IPS DF 4.7 (cell line): ENCODE data around the gene CENPM.

Experiments
- DNase-seq: peaks from one replicate; pipeline ENCODE4 v3.0.0-alpha.2; 2013; ENCODE audit warnings: low spot score; ENCODE audit errors: extremely low read depth

Gene CENPM

GRCh38 chr22:41946629-41947423 lies at the start of gene CENPM:
Gene CENPM, minus strand, starts transcription at chr22:41947152. Its CDS starts 76 bp downstream, at chr22:41947076.
- DNase-seq = peak; percentile 79

GRCh38 chr22:41995211-41995610 lies 48.3 kb upstream of the CENPM start:
- no peak for DNase-seq

GRCh38 chr22:41992496-41992895 lies 45.5 kb upstream of the CENPM start:
- DNase-seq = no peak

GRCh38 chr22:41991111-41991510 lies 44.2 kb upstream of the CENPM start:
- DNase-seq = no peak

GRCh38 chr22:41989246-41989645 lies 42.3 kb upstream of the CENPM start:
- DNase-seq = no peak

- DNase-seq = no peak
Measured at GRCh38 chr22:41987276-41987675, 40.3 kb upstream of the CENPM start.

GRCh38 chr22:41983513-41984405 lies 36.8 kb upstream of the CENPM start:
- no peak for DNase-seq

GRCh38 chr22:41982865-41983264 lies 35.9 kb upstream of the CENPM start:
- no peak for DNase-seq

- DNase-seq = no peak
Measured at GRCh38 chr22:41979423-41980250, 32.7 kb upstream of the CENPM start.

- no peak for DNase-seq
Measured at GRCh38 chr22:41978732-41979131, 31.8 kb upstream of the CENPM start.

- DNase-seq = no peak
Measured at GRCh38 chr22:41976961-41977566, 30.1 kb upstream of the CENPM start.

GRCh38 chr22:41976070-41976901 lies 29.3 kb upstream of the CENPM start:
- DNase-seq = no peak

- DNase-seq = no peak
Measured at GRCh38 chr22:41975299-41976069, 28.5 kb upstream of the CENPM start.

- no peak for DNase-seq
Measured at GRCh38 chr22:41974691-41975290, 27.8 kb upstream of the CENPM start.

- DNase-seq = no peak
Measured at GRCh38 chr22:41971431-41971830, 24.5 kb upstream of the CENPM start.

GRCh38 chr22:41970601-41971000 lies 23.6 kb upstream of the CENPM start:
- DNase-seq = no peak

GRCh38 chr22:41969110-41969646 lies 22.2 kb upstream of the CENPM start, which contains the start of gene SEPTIN3:
Gene SEPTIN3, plus strand, starts transcription at chr22:41969443. Its CDS starts 2,050 bp downstream, at chr22:41971493.
- DNase-seq = no peak

- DNase-seq = no peak
Measured at GRCh38 chr22:41968601-41969000, 21.6 kb upstream of the CENPM start.
